Sigmoid colon (tissue), 7 donors: ENCODE data around the gene DGKH. TPM values are rescaled to one million over a fixed set of nuclear protein-coding genes. Genes with fewer than 3 reads are reported as not detected.
"Not testable (repeated sequence)": the region's sequence is repeated elsewhere in the genome, so short reads cannot be mapped to it uniquely, and the experiment has no call there.

Source experiments
- DNase-seq: peaks from one replicate; pipeline ENCODE4 v3.0.0-alpha.2; 2019
- H3K27ac ChIP-seq, 4 donors: fragments of 200-600 bp; sonication (generic); one replicate each; pipeline ENCODE4 v1.5.1; 2016 to 2019; ENCODE audit warnings: mild to moderate bottlenecking in 1 of 4
- H3K27me3 ChIP-seq, 3 donors: fragments of 200-600 bp; sonication (generic); one replicate each; pipeline ENCODE4 v1.5.1; 2019; ENCODE audit warnings: mild to moderate bottlenecking in 1 of 3
- H3K36me3 ChIP-seq, 4 donors: fragments of 200-600 bp; sonication (generic); one replicate each; pipeline ENCODE4 v1.5.1; 2016 to 2019
- H3K4me1 ChIP-seq, 4 donors: fragments of 200-600 bp; sonication (generic); one replicate each; pipeline ENCODE4 v1.5.1; 2017 to 2019
- H3K4me3 ChIP-seq, 4 donors: fragments of 200-600 bp; sonication (generic); one replicate each; pipeline ENCODE4 v1.5.1; 2017 to 2019; ENCODE audit warnings: mild to moderate bottlenecking in 2 of 4, moderate library complexity in 1 of 4
- H3K9me3 ChIP-seq, 4 donors: fragments of 200-600 bp in 3 of 4; sonication (generic) in 3 of 4; one replicate each; pipeline versions ENCODE4 v1.5.1 to v1.6.1; 2013 to 2019
- EP300 ChIP-seq, 4 donors: sonication (generic); formaldehyde crosslinking; IDR thresholded peaks; one replicate each; pipeline ENCODE4 v1.6.1; 2017; ENCODE audit warnings: antibody characterized with exemption in 4 of 4
- POLR2A ChIP-seq, 2 donors: fragments of 450-650 bp; IDR thresholded peaks; one replicate each; pipeline ENCODE4 v1.6.1; 2016; ENCODE audit warnings: antibody characterized with exemption in 2 of 2, mild to moderate bottlenecking in 2 of 2, moderate library complexity in 2 of 2
- POLR2AphosphoS5 ChIP-seq, 4 donors: sonication (generic); formaldehyde crosslinking; IDR thresholded peaks; one replicate each; pipeline ENCODE4 v1.6.1; 2017; ENCODE audit warnings: antibody characterized with exemption in 4 of 4
- WGBS, 2 donors: extraction: QIAGEN DNeasy Blood & Tissue Kit; methylation state at CpG; one replicate each; pipeline ENCODE4 v1.1.7; 2013; 5-methylcytosine and 5-hydroxymethylcytosine counted together
- intact Hi-C: fragments of 100-400 bp; cut with DNase I; formaldehyde crosslinking; loops from one replicate; pipeline ENCODE4 v1.15.1; 2023
- polyA plus RNA-seq, 3 donors: library from polyadenylated mRNA; stranded (reverse); fragments of 200-250 nt; gene quantifications; one replicate each; pipeline ENCODE4 v1.2.3, GENCODE V29; 2013
- total RNA-seq, 4 donors: library from RNA; depleted of rRNA; stranded (reverse); fragments of >200 nt; gene quantifications; one replicate each; pipeline ENCODE4 v1.1.0, GENCODE V29; 2016
- TF ChIP-seq, protein P1 (sequence below), 4 experiments: fragments of 450-650 bp in 3 of 4; fragments of 200-600 bp in 1 of 4; IDR thresholded peaks; one replicate each; pipeline ENCODE4 v1.5.1; 2016 to 2019; ENCODE audit warnings: antibody characterized with exemption in 4 of 4, mild to moderate bottlenecking in 3 of 4, moderate library complexity in 2 of 4
- donor health status: healthy with polysubstance abuse.
- donor health status: Bipolar disorder and iron deficiency.
- donor health status: healthy.

The DGKH gene
- total and polyA plus RNA-seq, 7 donors, result 1.2 to 23.3 (median 13.9) TPM

GRCh38 chr13:42065414-42065813, 17.0 kb downstream of the DGKH start:
- WGBS, 2 donors, result 93 to 95% methylated on average over 4 of the region's 4 CpGs
- no peaks in the 10 kb centered on the region for H3K27me3 ChIP-seq

GRCh38 chr13:42066542-42066941, 18.1 kb downstream of the DGKH start:
- H3K4me1 ChIP-seq, result peaks cover 0 to 4% (median 2%) of the 10 kb centered on the region in 4 donors
- TF ChIP-seq POLR2A (IDR thresholded peaks at IDR 0.05) (no peak), EP300 (IDR thresholded peaks at IDR 0.05) (no peak), POLR2AphosphoS5 (IDR thresholded peaks at IDR 0.05) (no peak)
- TF ChIP-seq, protein P1, sequence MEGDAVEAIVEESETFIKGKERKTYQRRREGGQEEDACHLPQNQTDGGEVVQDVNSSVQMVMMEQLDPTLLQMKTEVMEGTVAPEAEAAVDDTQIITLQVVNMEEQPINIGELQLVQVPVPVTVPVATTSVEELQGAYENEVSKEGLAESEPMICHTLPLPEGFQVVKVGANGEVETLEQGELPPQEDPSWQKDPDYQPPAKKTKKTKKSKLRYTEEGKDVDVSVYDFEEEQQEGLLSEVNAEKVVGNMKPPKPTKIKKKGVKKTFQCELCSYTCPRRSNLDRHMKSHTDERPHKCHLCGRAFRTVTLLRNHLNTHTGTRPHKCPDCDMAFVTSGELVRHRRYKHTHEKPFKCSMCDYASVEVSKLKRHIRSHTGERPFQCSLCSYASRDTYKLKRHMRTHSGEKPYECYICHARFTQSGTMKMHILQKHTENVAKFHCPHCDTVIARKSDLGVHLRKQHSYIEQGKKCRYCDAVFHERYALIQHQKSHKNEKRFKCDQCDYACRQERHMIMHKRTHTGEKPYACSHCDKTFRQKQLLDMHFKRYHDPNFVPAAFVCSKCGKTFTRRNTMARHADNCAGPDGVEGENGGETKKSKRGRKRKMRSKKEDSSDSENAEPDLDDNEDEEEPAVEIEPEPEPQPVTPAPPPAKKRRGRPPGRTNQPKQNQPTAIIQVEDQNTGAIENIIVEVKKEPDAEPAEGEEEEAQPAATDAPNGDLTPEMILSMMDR (IDR thresholded peaks at IDR 0.05), result no peak
- no peak overlapping the region for H3K4me3 ChIP-seq
- H3K9me3 ChIP-seq, result no peaks in the 10 kb centered on the region
- intact Hi-C loops, result no loop called here
- H3K27me3 ChIP-seq, result no peaks in the 10 kb centered on the region
- no peak for DNase-seq
- 75 to 76% methylated on average over 5 of the region's 5 CpGs for WGBS, 2 donors
- no peaks in the 10 kb centered on the region for H3K36me3 ChIP-seq
- no peak overlapping the region for H3K27ac ChIP-seq

More at GRCh38 chr13:42065414-42065813, 17.0 kb downstream of the DGKH start:
- no peak for TF ChIP-seq POLR2A (IDR thresholded peaks at IDR 0.05)
- TF ChIP-seq, protein P1 (IDR thresholded peaks at IDR 0.05), result no peak
- no peak for DNase-seq
- no peak overlapping the region for H3K4me3 ChIP-seq
- no peaks in the 10 kb centered on the region for H3K36me3 ChIP-seq
- no peaks in the 10 kb centered on the region for H3K4me1 ChIP-seq
- no peaks in the 10 kb centered on the region for H3K9me3 ChIP-seq
- intact Hi-C loops, result no loop called here
- H3K27ac ChIP-seq, result no peak overlapping the region

DNA sequence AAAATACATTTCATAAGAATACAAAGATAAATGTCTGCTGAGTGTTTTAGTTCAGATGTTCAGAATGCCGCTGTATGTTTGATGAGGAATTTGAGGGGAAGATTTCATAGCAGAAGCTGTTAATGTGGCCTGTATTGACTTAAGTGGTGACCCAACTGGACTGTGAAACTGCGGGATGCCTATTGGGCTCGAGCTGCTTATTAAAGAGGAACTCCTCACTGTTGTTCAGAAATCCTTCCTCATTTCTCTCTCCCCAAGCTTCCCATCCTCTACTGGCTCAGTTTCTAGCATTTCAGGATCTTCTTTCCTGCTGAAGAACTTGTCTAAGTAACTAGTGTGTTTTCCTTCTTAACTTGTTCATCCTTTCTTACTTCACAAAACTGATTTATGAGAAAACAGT, 20.4 kb downstream of the DGKH start:
- Histone ChIP-seq H3K27ac (no peak overlapping the region), H3K4me1 (peaks cover 0 to 15% (median 5%) of the 10 kb centered on the region in 4 donors), H3K9me3 (no peaks in the 10 kb centered on the region), H3K4me3 (no peak overlapping the region), H3K36me3 (no peaks in the 10 kb centered on the region), H3K27me3 (no peaks in the 10 kb centered on the region)
- no peak for DNase-seq
- TF ChIP-seq POLR2A (IDR thresholded peaks at IDR 0.05), result no peak
- no peak for TF ChIP-seq POLR2AphosphoS5 (IDR thresholded peaks at IDR 0.05)
- WGBS, 2 donors, result 60 to 75% methylated on average over 3 of the region's 3 CpGs
- intact Hi-C loops, result no loop called here

DNA sequence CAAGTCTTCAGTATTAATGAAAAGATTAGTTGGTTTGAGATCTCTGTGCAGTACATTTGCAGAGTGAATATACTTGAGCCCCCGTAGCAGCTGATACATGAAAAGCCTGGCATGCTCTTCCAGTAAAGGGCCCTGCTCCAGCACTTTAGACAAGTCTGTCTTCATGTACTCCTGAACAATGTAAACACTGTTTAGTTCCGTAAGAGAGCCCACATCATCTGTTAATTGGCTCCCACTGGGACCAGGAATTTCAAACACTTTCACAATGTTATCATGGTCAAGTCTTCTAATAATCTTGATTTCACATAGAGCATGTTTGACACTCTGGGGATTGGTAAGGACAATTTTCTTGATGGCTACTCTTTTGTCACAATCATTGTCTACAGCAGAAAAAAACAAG, 22.2 kb downstream of the DGKH start:
- Histone ChIP-seq H3K27ac (peak overlapping the region in 1 of 4 donors; percentile 53), H3K4me1 (peaks cover 0 to 22% (median 8%) of the 10 kb centered on the region in 4 donors)
- H3K9me3 ChIP-seq, DNase-seq, H3K27me3 ChIP-seq, H3K36me3 ChIP-seq, H3K4me3 ChIP-seq, intact Hi-C loops: not testable (repeated sequence)
- 86 to 90% methylated on average over 2 of the region's 2 CpGs for WGBS, 2 donors

- H3K27me3 ChIP-seq, DNase-seq, H3K9me3 ChIP-seq, intact Hi-C loops, H3K4me3 ChIP-seq, H3K36me3 ChIP-seq: not testable (repeated sequence)
- Histone ChIP-seq H3K27ac (peak overlapping the region in 2 of 4 donors; percentile 35 to 53), H3K4me1 (peaks cover 0 to 27% (median 14%) of the 10 kb centered on the region in 4 donors)
- WGBS, 2 donors, result 88 to 89% methylated on average over 4 of the region's 4 CpGs
Measured at GRCh38 chr13:42071179-42071578, 22.7 kb downstream of the DGKH start.

DNA sequence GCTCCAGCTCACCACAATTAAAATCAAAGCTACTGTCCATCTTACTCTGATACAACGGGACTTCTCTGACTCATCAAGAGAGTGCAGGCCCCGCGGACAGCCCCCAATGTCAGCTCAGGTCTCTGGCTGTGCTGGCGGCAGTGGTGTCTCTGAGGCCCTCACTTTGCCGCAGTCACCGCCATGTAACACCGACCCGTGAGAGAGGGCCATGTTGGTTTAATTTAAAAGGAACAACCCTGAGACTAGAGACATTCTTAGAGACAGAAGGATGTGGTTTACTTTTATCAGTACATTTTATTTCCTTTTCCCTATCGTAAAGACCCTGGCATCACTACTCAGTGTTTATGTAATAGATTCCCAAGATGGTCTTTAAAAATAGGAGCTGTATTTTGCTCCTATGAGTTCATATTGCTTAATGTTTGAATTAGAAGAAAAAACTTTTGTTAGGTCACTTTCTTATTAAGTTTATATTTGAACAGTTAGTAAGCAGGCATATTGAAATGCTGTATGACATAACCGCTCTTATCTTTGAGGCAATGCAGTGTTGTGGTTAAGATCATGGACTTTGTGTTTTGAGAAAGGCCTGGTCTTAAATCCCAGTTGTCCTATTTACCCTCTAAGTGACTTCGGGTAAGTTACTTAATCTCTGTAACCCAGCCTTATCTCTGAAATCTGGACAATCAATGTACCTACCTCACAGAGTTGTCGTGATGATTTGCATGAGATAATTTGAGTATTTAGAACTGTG, 23.4 kb downstream of the DGKH start:
- intact Hi-C loops, result no loop called here
- WGBS, 2 donors, result 77 to 85% methylated on average over 12 of the region's 12 CpGs
- Histone ChIP-seq H3K27me3 (no peaks in the 10 kb centered on the region), H3K27ac (peak overlapping the region in 2 of 4 donors; percentile 35 to 48), H3K36me3 (no peaks in the 10 kb centered on the region), H3K4me3 (no peak overlapping the region), H3K9me3 (no peaks in the 10 kb centered on the region), H3K4me1 (peaks cover 0 to 34% (median 18%) of the 10 kb centered on the region in 4 donors)
- TF ChIP-seq POLR2A (IDR thresholded peaks at IDR 0.05), result no peak
- TF ChIP-seq POLR2AphosphoS5 (IDR thresholded peaks at IDR 0.05), result no peak
- no peak for TF ChIP-seq EP300 (IDR thresholded peaks at IDR 0.05)
- TF ChIP-seq, protein P1 (IDR thresholded peaks at IDR 0.05), result no peak
- DNase-seq, result no peak
